Stimulated activated memory B cell treated with anti-CD40 and anti-IgM and Interleukin-4, amounts not matched to agents 10 μg/mL and 1 μg/mL and 100 μg/mL, for 72 hours (primary cell): ENCODE measurements around the gene PPIP5K1.
"Not testable (repeated sequence)": the region's sequence is repeated elsewhere in the genome, so short reads cannot be mapped to it uniquely, and the experiment has no call there.

Experiments used
- ATAC-seq: fragments of 150-1000 bp; cut with Tn5 transposase; 2 replicates; pipeline ENCODE4 v1.10.0; 2021
- H3K27ac Mint-ChIP-seq: one replicate; pipeline ENCODE4 v1.8.0; 2022; ENCODE audit warnings: mild to moderate bottlenecking, mixed read lengths
- H3K27me3 Mint-ChIP-seq: one replicate; pipeline ENCODE4 v1.8.0; 2022; ENCODE audit warnings: mixed read lengths
- H3K36me3 Mint-ChIP-seq: one replicate; pipeline ENCODE4 v1.8.0; 2022; ENCODE audit warnings: mixed read lengths
- H3K4me1 Mint-ChIP-seq: one replicate; pipeline ENCODE4 v1.8.0; 2022; ENCODE audit warnings: mixed read lengths
- H3K4me3 Mint-ChIP-seq: one replicate; pipeline ENCODE4 v1.8.0; 2022; ENCODE audit warnings: mild to moderate bottlenecking, moderate library complexity, mixed read lengths
- H3K9me3 Mint-ChIP-seq: one replicate; pipeline ENCODE4 v1.8.0; 2022; ENCODE audit warnings: mixed read lengths

The PPIP5K1 gene

DNA sequence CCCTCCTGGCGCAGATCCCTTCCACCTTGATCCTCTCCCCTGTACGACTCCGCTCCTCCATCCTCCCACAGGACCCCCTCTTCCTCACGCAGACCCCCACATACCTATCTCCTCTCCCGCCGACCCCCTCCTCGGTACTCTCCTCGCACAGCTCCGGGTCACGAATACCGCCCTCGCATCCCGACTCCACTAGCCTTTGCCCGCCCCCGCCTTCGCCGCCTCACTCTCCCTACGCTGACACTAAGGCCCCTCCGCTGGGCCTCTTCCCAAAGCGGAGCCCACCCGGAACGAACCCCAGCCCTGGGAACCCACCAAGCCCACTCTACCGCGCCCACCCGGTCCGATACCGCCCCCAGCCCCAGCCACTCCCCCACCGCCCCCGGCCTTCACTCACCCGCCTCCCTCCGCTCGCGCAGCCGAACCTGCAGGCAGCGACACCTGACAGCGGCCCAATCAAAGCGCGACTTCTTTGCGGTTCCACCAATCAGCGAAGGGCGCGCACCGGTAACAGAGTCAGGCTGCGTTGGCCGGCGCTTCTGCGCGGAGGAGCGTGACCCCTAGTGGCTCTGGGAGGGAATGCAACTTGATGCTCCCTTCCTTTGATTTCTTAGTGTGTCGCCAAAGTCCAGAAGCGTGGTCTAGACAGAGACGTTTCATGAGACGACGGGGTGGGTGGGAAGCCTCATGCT is at the start of gene PPIP5K1:
PPIP5K1 (minus strand) TSS at position 431 of the 689 bp plus-strand sequence. CDS start 5,704 bp downstream, outside the sequence.
- not testable (repeated sequence) for H3K36me3 Mint-ChIP-seq, H3K4me1 Mint-ChIP-seq, H3K27me3 Mint-ChIP-seq, H3K27ac Mint-ChIP-seq, H3K9me3 Mint-ChIP-seq, H3K4me3 Mint-ChIP-seq
- peak; percentile 99 for ATAC-seq

DNA sequence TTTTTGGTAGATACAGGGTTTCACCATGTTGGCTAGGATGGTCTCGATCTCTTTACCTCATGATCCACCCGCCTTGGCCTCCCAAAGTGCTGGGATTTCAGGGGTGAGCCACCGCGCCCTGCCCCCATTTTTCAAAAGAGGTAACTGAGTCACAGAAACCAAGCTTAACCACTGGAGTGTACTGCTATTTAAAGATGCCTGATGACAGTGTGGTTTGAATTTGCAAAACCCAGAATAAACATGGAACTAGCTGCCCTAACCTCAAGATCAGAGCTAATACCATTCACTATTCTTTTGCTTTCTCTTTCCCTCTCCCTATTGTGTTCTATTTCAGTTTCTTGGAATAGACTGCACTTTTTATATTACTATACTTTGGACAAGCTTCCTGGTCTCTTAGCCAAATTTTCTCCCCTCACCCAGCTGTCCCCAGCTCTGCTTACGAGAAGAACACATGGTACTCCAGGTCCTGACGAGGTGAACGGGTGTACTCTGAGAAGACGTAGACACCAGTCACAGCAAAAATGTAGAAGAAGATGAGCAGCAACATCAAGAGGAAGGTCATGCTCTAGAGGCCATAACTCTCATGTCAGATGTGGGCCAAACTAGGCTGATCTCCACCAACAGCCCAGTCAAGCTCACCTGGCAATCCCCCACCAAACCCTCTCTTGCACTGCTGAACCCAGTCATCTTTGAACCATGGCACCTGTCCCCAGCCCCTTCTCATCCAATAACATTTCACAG is 48.6 kb upstream of the PPIP5K1 start:
- H3K9me3 Mint-ChIP-seq, H3K4me1 Mint-ChIP-seq, H3K36me3 Mint-ChIP-seq, H3K27ac Mint-ChIP-seq, H3K27me3 Mint-ChIP-seq: not testable (repeated sequence)
- peak overlapping the region; percentile 21 for H3K4me3 Mint-ChIP-seq
- peak; percentile 51 for ATAC-seq

- H3K4me3 Mint-ChIP-seq, ATAC-seq, H3K27ac Mint-ChIP-seq, H3K27me3 Mint-ChIP-seq, H3K36me3 Mint-ChIP-seq, H3K4me1 Mint-ChIP-seq, H3K9me3 Mint-ChIP-seq: not testable (repeated sequence)
These were observed 36.9 kb upstream of the PPIP5K1 start for GRCh38 chr15:43626937-43627336.

DNA sequence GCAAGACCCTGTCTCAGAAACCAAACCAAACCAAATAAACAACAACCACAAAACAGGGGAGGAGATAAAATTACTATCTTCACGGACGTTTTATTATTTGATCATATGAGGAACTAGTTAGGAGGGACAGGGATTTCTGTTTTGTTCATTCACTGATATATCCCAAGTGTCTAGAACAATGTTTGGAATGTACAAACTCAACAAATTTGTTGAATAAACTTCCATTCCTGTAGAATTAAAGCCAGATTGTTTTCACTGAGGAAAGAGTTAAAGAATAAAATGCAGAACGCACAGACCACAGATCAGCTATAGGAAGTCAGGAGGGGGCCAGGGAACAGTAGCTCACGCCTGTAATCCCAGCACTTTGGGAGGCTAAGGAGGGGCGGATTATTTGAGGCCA is 35.1 kb upstream of the PPIP5K1 start:
- H3K27ac Mint-ChIP-seq, result no peak overlapping the region
- H3K27me3 Mint-ChIP-seq, result peaks cover 5% of the 10 kb centered on the region
- no peaks in the 10 kb centered on the region for H3K4me1 Mint-ChIP-seq
- no peaks in the 10 kb centered on the region for H3K36me3 Mint-ChIP-seq
- ATAC-seq, result no peak
- no peak overlapping the region for H3K4me3 Mint-ChIP-seq
- no peaks in the 10 kb centered on the region for H3K9me3 Mint-ChIP-seq

- not testable (repeated sequence) for H3K4me3 Mint-ChIP-seq, H3K27ac Mint-ChIP-seq, H3K36me3 Mint-ChIP-seq, ATAC-seq, H3K4me1 Mint-ChIP-seq, H3K9me3 Mint-ChIP-seq
- H3K27me3 Mint-ChIP-seq, result peaks cover 16% of the 10 kb centered on the region
These were observed 32.2 kb upstream of the PPIP5K1 start for GRCh38 chr15:43622068-43622799.

GRCh38 chr15:43618700-43619099 is 28.7 kb upstream of the PPIP5K1 start, which contains the start of gene STRC:
Gene STRC (minus strand): TSS chr15:43618800. CDS start chr15:43618722, 78 bp downstream.
- H3K36me3 Mint-ChIP-seq, H3K27ac Mint-ChIP-seq, H3K9me3 Mint-ChIP-seq, H3K4me1 Mint-ChIP-seq, ATAC-seq, H3K4me3 Mint-ChIP-seq: not testable (repeated sequence)
- peaks cover 16% of the 10 kb centered on the region for H3K27me3 Mint-ChIP-seq

DNA sequence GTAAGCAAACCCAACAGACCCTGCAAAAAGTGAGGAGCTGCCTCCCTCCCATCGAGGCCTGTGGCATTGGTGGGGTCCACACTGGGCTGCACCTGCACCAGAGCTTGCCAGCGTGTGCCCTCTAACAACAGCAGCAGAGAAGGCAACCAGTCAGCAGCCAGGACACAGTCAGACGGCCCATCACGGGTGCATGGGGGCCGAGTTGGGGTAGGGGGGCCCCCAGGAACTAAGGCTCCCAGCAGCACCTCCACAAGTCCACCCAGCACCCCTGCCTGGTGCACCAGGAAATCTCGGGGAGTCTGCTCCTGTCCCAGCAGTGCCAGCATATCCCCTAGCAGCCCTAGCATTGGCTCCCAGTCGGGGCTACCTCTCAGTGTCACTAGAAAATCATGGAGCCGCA is 27.7 kb upstream of the PPIP5K1 start:
- H3K4me3 Mint-ChIP-seq, ATAC-seq, H3K4me1 Mint-ChIP-seq, H3K9me3 Mint-ChIP-seq, H3K27ac Mint-ChIP-seq, H3K36me3 Mint-ChIP-seq: not testable (repeated sequence)
- peaks cover 16% of the 10 kb centered on the region for H3K27me3 Mint-ChIP-seq

GRCh38 chr15:43602233-43602632 is 12.2 kb upstream of the PPIP5K1 start:
- not testable (repeated sequence) for ATAC-seq, H3K4me3 Mint-ChIP-seq, H3K4me1 Mint-ChIP-seq

DNA sequence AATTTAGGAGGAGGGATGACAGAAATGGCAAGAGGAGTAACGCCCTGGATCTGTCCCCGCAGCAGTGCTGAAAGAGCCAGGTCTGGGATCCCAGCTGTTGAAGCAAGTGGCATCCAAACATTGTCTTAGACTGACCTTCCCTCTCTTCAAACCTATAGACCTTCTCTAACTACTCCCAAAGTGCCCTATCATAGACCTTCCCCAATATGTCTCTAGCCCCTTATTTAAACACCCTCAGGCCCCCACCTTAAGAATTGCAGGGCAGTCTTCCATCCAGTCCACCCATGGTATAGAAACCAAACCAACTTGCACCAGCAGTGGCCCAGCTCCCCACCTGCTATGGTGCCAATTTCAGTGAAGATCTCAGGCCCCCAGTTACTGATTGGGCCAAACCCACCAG is 10.2 kb upstream of the PPIP5K1 start:
- H3K9me3 Mint-ChIP-seq, ATAC-seq, H3K27ac Mint-ChIP-seq, H3K4me1 Mint-ChIP-seq, H3K4me3 Mint-ChIP-seq, H3K36me3 Mint-ChIP-seq: not testable (repeated sequence)
- H3K27me3 Mint-ChIP-seq, result peaks cover 53% of the 10 kb centered on the region

More at GRCh38 chr15:43602233-43602632, 12.2 kb upstream of the PPIP5K1 start:
- not testable (repeated sequence) for H3K27ac Mint-ChIP-seq, H3K36me3 Mint-ChIP-seq, H3K9me3 Mint-ChIP-seq
- peaks cover 43% of the 10 kb centered on the region for H3K27me3 Mint-ChIP-seq

GRCh38 chr15:43599131-43599530 is 9.1 kb upstream of the PPIP5K1 start:
- not testable (repeated sequence) for H3K4me1 Mint-ChIP-seq, H3K27ac Mint-ChIP-seq, ATAC-seq, H3K9me3 Mint-ChIP-seq, H3K36me3 Mint-ChIP-seq, H3K4me3 Mint-ChIP-seq
- H3K27me3 Mint-ChIP-seq, result peaks cover 53% of the 10 kb centered on the region

GRCh38 chr15:43593328-43594190 is 3.6 kb upstream of the PPIP5K1 start, which contains the start of gene CKMT1B:
Gene CKMT1B (plus strand): TSS chr15:43594027. CDS start chr15:43594219, 192 bp downstream.
- not testable (repeated sequence) for ATAC-seq, H3K4me3 Mint-ChIP-seq, H3K4me1 Mint-ChIP-seq, H3K36me3 Mint-ChIP-seq, H3K27ac Mint-ChIP-seq, H3K9me3 Mint-ChIP-seq
- H3K27me3 Mint-ChIP-seq, result peaks cover 23% of the 10 kb centered on the region

DNA sequence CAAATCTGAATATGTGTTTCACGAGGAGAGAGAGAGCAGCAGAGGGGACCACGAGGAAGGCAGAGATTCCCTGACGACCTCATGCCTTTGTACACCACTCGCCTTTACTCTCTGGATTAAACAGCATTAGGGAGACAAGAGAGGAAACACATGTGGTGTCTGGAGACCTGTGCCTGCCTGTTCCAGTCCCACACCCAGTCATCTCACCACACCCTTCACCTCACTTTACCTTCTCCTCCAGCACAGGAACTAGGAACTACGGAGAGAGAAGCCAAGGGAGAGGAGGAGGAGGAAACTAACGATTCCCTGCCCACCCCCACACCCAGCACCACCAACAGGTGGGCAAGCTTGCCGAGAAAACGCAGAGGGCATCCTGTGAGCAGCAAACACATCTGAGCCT is 2.8 kb upstream of the PPIP5K1 start:
- not testable (repeated sequence) for H3K4me1 Mint-ChIP-seq, H3K27ac Mint-ChIP-seq, H3K9me3 Mint-ChIP-seq, H3K36me3 Mint-ChIP-seq, ATAC-seq, H3K4me3 Mint-ChIP-seq
- peaks cover 16% of the 10 kb centered on the region for H3K27me3 Mint-ChIP-seq

DNA sequence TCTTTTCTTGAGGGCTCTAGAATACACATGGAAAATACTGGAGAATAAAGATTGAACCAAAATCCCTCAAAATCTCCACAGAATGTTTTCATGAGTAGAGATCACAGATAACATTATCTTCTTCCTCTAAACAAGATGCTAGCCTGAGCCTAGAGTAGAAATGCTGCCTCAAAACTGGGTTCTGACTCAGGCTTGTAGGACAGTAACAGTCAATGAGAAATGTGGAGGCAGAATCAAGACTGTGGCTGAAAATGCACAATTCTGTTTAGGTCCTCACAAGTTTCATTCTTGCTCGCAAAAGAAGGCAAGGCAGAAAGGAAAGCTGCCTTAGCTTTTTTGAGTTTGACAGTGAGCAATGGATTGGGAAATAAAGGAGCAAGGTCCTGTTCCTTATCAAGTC is 15.4 kb downstream of the PPIP5K1 start:
- ATAC-seq, H3K27me3 Mint-ChIP-seq, H3K27ac Mint-ChIP-seq, H3K4me3 Mint-ChIP-seq, H3K9me3 Mint-ChIP-seq, H3K4me1 Mint-ChIP-seq, H3K36me3 Mint-ChIP-seq: not testable (repeated sequence)

DNA sequence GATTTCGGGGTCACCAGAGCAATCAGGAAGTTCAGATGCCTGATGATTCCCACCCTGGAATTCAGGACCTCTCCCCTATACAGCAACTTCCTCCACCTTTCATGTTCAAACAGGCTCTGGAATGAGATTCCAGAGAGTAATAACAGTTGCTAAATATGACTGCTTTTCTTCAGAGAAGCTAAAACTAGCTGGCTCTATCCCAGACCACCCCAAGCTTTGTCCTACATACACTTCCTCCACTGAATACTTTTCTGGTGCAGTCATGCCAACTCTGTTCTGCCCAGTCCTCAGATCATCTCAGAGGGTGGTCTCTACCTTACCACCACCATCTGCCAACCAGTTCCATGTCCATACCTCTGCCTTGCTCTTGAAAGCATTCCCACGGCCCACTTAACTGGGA is 23.4 kb downstream of the PPIP5K1 start:
- ATAC-seq, H3K4me3 Mint-ChIP-seq, H3K4me1 Mint-ChIP-seq, H3K36me3 Mint-ChIP-seq, H3K9me3 Mint-ChIP-seq, H3K27me3 Mint-ChIP-seq, H3K27ac Mint-ChIP-seq: not testable (repeated sequence)

GRCh38 chr15:43563793-43564192 is 26.2 kb downstream of the PPIP5K1 start:
- not testable (repeated sequence) for H3K36me3 Mint-ChIP-seq, ATAC-seq, H3K4me1 Mint-ChIP-seq, H3K4me3 Mint-ChIP-seq, H3K9me3 Mint-ChIP-seq, H3K27ac Mint-ChIP-seq, H3K27me3 Mint-ChIP-seq
